HG02678 (cell line): ENCODE data around the gene MTMR12.

Source experiments
- ATAC-seq: cut with Tn5 transposase; IDR thresholded peaks from one replicate; pipeline ENCODE4 v1.9.1; 2021; ENCODE audit warnings: mild to moderate bottlenecking, moderate library complexity; ENCODE audit not compliant: unreplicated experiment

The MTMR12 gene

GRCh38 chr5:32201122-32201753 is 111.5 kb downstream of the MTMR12 start:
- no peak for ATAC-seq

- no peak for ATAC-seq
Measured at GRCh38 chr5:32197032-32197431, 115.7 kb downstream of the MTMR12 start.

GRCh38 chr5:32195265-32195664 is 117.5 kb downstream of the MTMR12 start:
- ATAC-seq, result no peak

GRCh38 chr5:32193591-32193990 is 119.1 kb downstream of the MTMR12 start:
- peak; percentile 78 for ATAC-seq

GRCh38 chr5:32190095-32190494 is 122.6 kb downstream of the MTMR12 start:
- no peak for ATAC-seq

- ATAC-seq, result no peak
Measured at GRCh38 chr5:32187675-32188074, 125.1 kb downstream of the MTMR12 start.

GRCh38 chr5:32182463-32183063 is 130.2 kb downstream of the MTMR12 start:
- peak; percentile 79 for ATAC-seq
